NCI-H2029 (cell line): ENCODE measurements around the gene INF2.
"Not testable (repeated sequence)": the region's sequence is repeated elsewhere in the genome, so short reads cannot be mapped to it uniquely, and the experiment has no call there.

Source experiments
- DNase-seq: peaks from one replicate; lab custom pipeline; 2025; lab: John Stamatoyannopoulos, UW

Gene INF2

GRCh38 chr14:104721505-104722431, 32.4 kb downstream of the INF2 start:
- DNase-seq, result no peak

- DNase-seq, result no peak
Observed at GRCh38 chr14:104722938-104723650, 33.7 kb downstream of the INF2 start.

GRCh38 chr14:104723651-104724406, 34.4 kb downstream of the INF2 start, which contains the start of gene ADSS1:
Gene ADSS1, plus strand, starts transcription at chr14:104724229. Its CDS starts 42 bp downstream, at chr14:104724271.
- peak; percentile 6 for DNase-seq

GRCh38 chr14:104724407-104724980, 35.1 kb downstream of the INF2 start:
- no peak for DNase-seq

- DNase-seq, result no peak
Observed at GRCh38 chr14:104724981-104725771, 35.8 kb downstream of the INF2 start.

GRCh38 chr14:104725772-104726548, 36.5 kb downstream of the INF2 start:
- no peak for DNase-seq

- no peak for DNase-seq
Observed at GRCh38 chr14:104726600-104727451, 37.4 kb downstream of the INF2 start.

GRCh38 chr14:104728631-104729030, 39.2 kb downstream of the INF2 start:
- no peak for DNase-seq

- DNase-seq, result not testable (repeated sequence)
Observed at GRCh38 chr14:104729176-104729834, 39.9 kb downstream of the INF2 start.

GRCh38 chr14:104729835-104730181, 40.4 kb downstream of the INF2 start:
- DNase-seq, result no peak

- DNase-seq, result no peak
Observed at GRCh38 chr14:104730487-104730886, 41.1 kb downstream of the INF2 start.

- DNase-seq, result no peak
Observed at GRCh38 chr14:104731320-104732294, 42.2 kb downstream of the INF2 start.

- DNase-seq, result peak; percentile 33
Observed at GRCh38 chr14:104732355-104732804, 43.0 kb downstream of the INF2 start.

- no peak for DNase-seq
Observed at GRCh38 chr14:104732931-104733681, 43.7 kb downstream of the INF2 start.

- DNase-seq, result no peak
Observed at GRCh38 chr14:104734051-104734587, 44.7 kb downstream of the INF2 start.

GRCh38 chr14:104734601-104734990, 45.2 kb downstream of the INF2 start:
- DNase-seq, result no peak
